ENCODE data around the gene MICAL3. TPM values are rescaled to one million over a fixed set of nuclear protein-coding genes. Genes with fewer than 3 reads are reported as not detected.
"Not testable (repeated sequence)": the region's sequence is repeated elsewhere in the genome, so short reads cannot be mapped to it uniquely, and the experiment has no call there.

The MICAL3 gene
- total and polyA plus RNA-seq, 9 of the 15 experiments (the other 6 are each of a cell fraction or from before 2014, with no cell fraction given), result 0.53 to 32.1 (median 12.3) TPM

DNA sequence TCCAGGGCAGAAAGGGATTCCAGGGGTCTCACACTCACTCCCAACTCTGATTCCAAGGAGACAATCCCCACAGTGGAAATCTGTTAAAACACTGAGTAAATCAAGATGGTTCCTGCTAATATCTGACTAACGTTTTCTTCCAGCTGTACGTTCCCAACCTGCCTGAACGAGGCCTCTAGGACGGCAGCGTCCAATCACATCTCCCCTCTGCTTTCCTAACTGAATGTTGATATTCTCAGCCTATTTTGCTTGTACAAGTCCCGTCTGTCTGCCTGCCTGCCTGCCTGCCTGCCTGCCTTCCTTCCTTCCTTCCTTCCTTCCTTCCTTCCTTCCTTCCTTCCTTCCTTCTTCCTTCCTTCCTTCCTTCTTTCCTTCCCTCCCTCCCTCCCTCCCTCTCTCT lies 39.4 kb upstream of the MICAL3 start:
- intact Hi-C loops (cut with micrococcal nuclease), result loop anchor here (10.0 kb wide), 1 partner anchor 289 kb away; the partner anchor contains the start of gene BID
- POLR2A ChIA-PET, result interaction anchor here (0.6 to 1.3 kb wide), 5 partner anchors 13 to 1297 kb away, joined by 3 to 4 read pairs (median 3); partner anchors contain the start of gene PEX26
- in situ Hi-C loops (cut with MboI); H3K4me2 ChIP-seq (ENCODE audit: insufficient read depth, low read length); ATAC-seq; H3K9me1 ChIP-seq (ENCODE audit: control insufficient read depth, insufficient read depth, low read length); CTCF ChIA-PET (ENCODE audit: low intra/inter-chr PET ratio); H3K36me3 ChIP-seq (ENCODE audit: control insufficient read depth, insufficient read depth, low read length); H2AFZ ChIP-seq (ENCODE audit: low read depth, low read length); H3K9ac ChIP-seq (ENCODE audit: insufficient read depth in 1 of 2, low read depth in 2 of 2, low read length in 2 of 2); DNase-seq (ENCODE audit: extremely low read depth in 1 of 4, low spot score in 3 of 4); H3K9me3 ChIP-seq (replicated peaks; ENCODE audit: control insufficient read depth, insufficient read depth, low read depth, low read length); H3K4me3 ChIP-seq; FAIRE-seq; H3K79me2 ChIP-seq (ENCODE audit: control insufficient read depth, insufficient read depth, low read length); H3K27ac ChIP-seq (ENCODE audit: extremely low read depth, low read depth, low read length); H3K4me1 ChIP-seq (replicated peaks in 1 of 2; ENCODE audit: control insufficient read depth in 2 of 2, insufficient read depth in 2 of 2, low read length in 2 of 2); BruUV-seq (replicated peaks); H4K20me1 ChIP-seq (replicated peaks; ENCODE audit: control insufficient read depth, insufficient read depth, low read length): not testable (repeated sequence)
- TF ChIP-seq, protein P1, sequence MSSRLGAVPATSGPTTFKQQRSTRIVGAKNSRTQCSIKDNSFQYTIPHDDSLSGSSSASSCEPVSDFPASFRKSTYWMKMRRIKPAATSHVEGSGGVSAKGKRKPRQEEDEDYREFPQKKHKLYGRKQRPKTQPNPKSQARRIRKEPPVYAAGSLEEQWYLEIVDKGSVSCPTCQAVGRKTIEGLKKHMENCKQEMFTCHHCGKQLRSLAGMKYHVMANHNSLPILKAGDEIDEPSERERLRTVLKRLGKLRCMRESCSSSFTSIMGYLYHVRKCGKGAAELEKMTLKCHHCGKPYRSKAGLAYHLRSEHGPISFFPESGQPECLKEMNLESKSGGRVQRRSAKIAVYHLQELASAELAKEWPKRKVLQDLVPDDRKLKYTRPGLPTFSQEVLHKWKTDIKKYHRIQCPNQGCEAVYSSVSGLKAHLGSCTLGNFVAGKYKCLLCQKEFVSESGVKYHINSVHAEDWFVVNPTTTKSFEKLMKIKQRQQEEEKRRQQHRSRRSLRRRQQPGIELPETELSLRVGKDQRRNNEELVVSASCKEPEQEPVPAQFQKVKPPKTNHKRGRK (tag; IDR thresholded peaks at IDR 0.05), result peak; percentile 83
- peaks cover 63 to 71% of the 10 kb centered on the region in 2 experiments for H3K27me3 ChIP-seq (ENCODE audit: control insufficient read depth in 2 of 2, insufficient read depth in 2 of 2, low read length in 2 of 2)
- WGBS (ENCODE audit: insufficient coverage, low coverage, missing lambda C conversion rate), result 2% methylated on average over 6 of the region's 6 CpGs

GRCh38 chr22:18063306-18063705 lies 38.9 kb upstream of the MICAL3 start:
- DNase-seq (ENCODE audit: extremely low read depth in 1 of 4, low spot score in 3 of 4) (no peak), FAIRE-seq (no peak), ATAC-seq (no peak)
- 13% methylated on average over 7 of the region's 7 CpGs for WGBS (ENCODE audit: insufficient coverage, low coverage, missing lambda C conversion rate)
- intact Hi-C loops (cut with micrococcal nuclease), result loop anchor here (10.0 kb wide), 1 partner anchor 289 kb away; the partner anchor contains the start of gene BID
- Histone ChIP-seq H3K79me2 (ENCODE audit: control insufficient read depth, insufficient read depth, low read length) (no peaks in the 10 kb centered on the region), H4K20me1 (replicated peaks; ENCODE audit: control insufficient read depth, insufficient read depth, low read length) (peaks cover 5% of the 10 kb centered on the region; the same call in 1 of the 2 replicates), H3K4me1 (replicated peaks in 1 of 2; ENCODE audit: control insufficient read depth in 2 of 2, insufficient read depth in 2 of 2, low read length in 2 of 2) (no peaks in the 10 kb centered on the region), H3K27ac (ENCODE audit: extremely low read depth, low read depth, low read length) (no peak overlapping the region), H3K4me3 (no peak overlapping the region), H3K9ac (ENCODE audit: insufficient read depth in 1 of 2, low read depth in 2 of 2, low read length in 2 of 2) (no peak overlapping the region), H3K9me1 (ENCODE audit: control insufficient read depth, insufficient read depth, low read length) (no peaks in the 10 kb centered on the region), H3K36me3 (ENCODE audit: control insufficient read depth, insufficient read depth, low read length) (no peaks in the 10 kb centered on the region), H3K4me2 (ENCODE audit: insufficient read depth, low read length) (no peak overlapping the region), H3K9me3 (replicated peaks; ENCODE audit: control insufficient read depth, insufficient read depth, low read depth, low read length) (no peaks in the 10 kb centered on the region), H2AFZ (ENCODE audit: low read depth, low read length) (no peak overlapping the region), H3K27me3 (ENCODE audit: control insufficient read depth in 2 of 2, insufficient read depth in 2 of 2, low read length in 2 of 2) (peaks cover 63 to 70% of the 10 kb centered on the region in 2 experiments)
- ChIA-PET POLR2A (interaction anchor here (0.6 to 1.3 kb wide), 5 partner anchors 13 to 1298 kb away, joined by 3 to 4 read pairs (median 3); partner anchors contain the start of gene PEX26), CTCF (ENCODE audit: low intra/inter-chr PET ratio) (no interaction called here)
- in situ Hi-C loops (cut with MboI), result no loop called here
- BruUV-seq (replicated peaks), result no TSS peak
- TF ChIP-seq RBM15 (IDR thresholded peaks at IDR 0.05; ENCODE audit: insufficient read depth, low read length) (no peak), MED1 (CRISPR knock-in tag; IDR thresholded peaks at IDR 0.05; ENCODE audit: borderline replicate concordance) (no peak), FOXK2 (conservative IDR thresholded peaks at IDR 0.05 in 1 of 2, IDR thresholded peaks at IDR 0.05 in 1 of 2; ENCODE audit: low read depth in 2 of 2) (no peak), HLTF (IDR thresholded peaks at IDR 0.05) (no peak), TRIM25 (IDR thresholded peaks at IDR 0.05; ENCODE audit: borderline replicate concordance) (no peak), COPS2 (conservative IDR thresholded peaks at IDR 0.05) (no peak), ZNF165 (CRISPR knock-in tag; IDR thresholded peaks at IDR 0.05; ENCODE audit: borderline replicate concordance) (no peak), ETV1 (tag; conservative IDR thresholded peaks at IDR 0.05; ENCODE audit: low read depth) (no peak), CEBPG (CRISPR knock-in tag; IDR thresholded peaks at IDR 0.05) (no peak), CEBPG (tag; conservative IDR thresholded peaks at IDR 0.05 in 1 of 2, IDR thresholded peaks at IDR 0.05 in 1 of 2) (no peak)

All from K562 (cell line).